HepG2 (cell line): ENCODE measurements around the gene VWA1. TPM values are rescaled to one million over a fixed set of nuclear protein-coding genes. Genes with fewer than 3 reads are reported as not detected.
A peak's percentile ranks its signal among the peaks of the same experiment; 100 is the strongest.

Experiments
- EED ChIP-seq: sonication (generic); formaldehyde crosslinking; IDR thresholded peaks from 2 replicates; pipeline ENCODE4 v1.5.0; 2020; ENCODE audit warnings: mild to moderate bottlenecking, missing genetic modification reagents
- KIAA2018 ChIP-seq: sonication (generic); formaldehyde crosslinking; IDR thresholded peaks from 2 replicates; pipeline ENCODE4 v1.5.0; 2020; ENCODE audit warnings: mild to moderate bottlenecking, missing genetic modification reagents, borderline replicate concordance
- NFYC ChIP-seq: IDR thresholded peaks from 2 replicates; pipeline ENCODE4 v1.6.1; 2016; ENCODE audit warnings: missing genetic modification reagents, missing compliant biosample characterization
- RBM39 ChIP-seq: fragments of 200-400 bp; formaldehyde crosslinking; IDR thresholded peaks from one replicate; pipeline ENCODE4 v1.6.1; 2018; ENCODE audit warnings: antibody characterized with exemption, mild to moderate bottlenecking, low read depth, low read length; ENCODE audit not compliant: poor library complexity, severe bottlenecking
- TFDP2 ChIP-seq: sonication (generic); formaldehyde crosslinking; IDR thresholded peaks from 2 replicates; pipeline ENCODE4 v1.4.0; 2020; ENCODE audit warnings: missing genetic modification reagents
- ZNF646 ChIP-seq: sonication (generic); formaldehyde crosslinking; IDR thresholded peaks from 2 replicates; pipeline ENCODE4 v1.9.0; 2021; ENCODE audit warnings: mild to moderate bottlenecking, missing genetic modification reagents
- polyA plus RNA-seq, 8 experiments: library from polyadenylated mRNA; depleted of rRNA in 3 of 8; stranded (reverse) in 7 of 8; unstranded in 1 of 8; fragments of >200 nt; fragmentation: Illumina TruSeq in 4 of 8; extraction: Trizol in 4 of 8; gene quantifications; 2 replicates each; pipeline versions ENCODE4 v1.2.1 to v1.2.3, GENCODE V29; 2011 to 2016; ENCODE audit warnings: low read depth in 4 of 8, missing spikeins in 1 of 8, mixed read lengths in 1 of 8; ENCODE audit not compliant: insufficient read depth in 1 of 8
- total RNA-seq, 5 experiments: library from RNA; depleted of rRNA; stranded (reverse); fragments of >200 nt; fragmentation: Illumina TruSeq; extraction: Trizol; gene quantifications; 2 replicates each; pipeline ENCODE4 v1.2.3, GENCODE V29; 2016; ENCODE audit warnings: low read depth in 1 of 5

The VWA1 gene
- total and polyA plus RNA-seq, 2 of the 13 experiments (the other 11 are each of a cell fraction or from before 2014, with no cell fraction given), result 40.9 to 57.5 TPM

- TF ChIP-seq EED (CRISPR knock-in tag), result 0 out of 2 replicates have a peak, but pooled peaks have one; percentile 64
- TF ChIP-seq ZNF646 (CRISPR knock-in tag), result peak; percentile 80; the same call in 1 of the 2 replicates
- no peak for TF ChIP-seq KIAA2018 (CRISPR knock-in tag)
- no peak for TF ChIP-seq TFDP2 (CRISPR knock-in tag)
- TF ChIP-seq RBM39, result peak; percentile 95
- no peak for TF ChIP-seq NFYC (CRISPR knock-in tag)
Measured at GRCh38 chr1:1430992-1431844, 4.3 kb upstream of the VWA1 start (continued).
